CD8-positive, alpha-beta memory T cell (primary cell): ENCODE data around the gene RSKR. TPM values are rescaled to one million over a fixed set of nuclear protein-coding genes. Genes with fewer than 3 reads are reported as not detected.
A peak's percentile ranks its signal among the peaks of the same experiment; 100 is the strongest.
"Not testable (repeated sequence)": the region's sequence is repeated elsewhere in the genome, so short reads cannot be mapped to it uniquely, and the experiment has no call there.

Source experiments
- CTCF ChIA-PET: fragments of 350-600 bp; sonication (Branson Sonifier 250); formaldehyde crosslinking; loops from one replicate; lab custom pipeline; 2021; ENCODE audit warnings: antibody characterized with exemption; lab: Charles Lee
- POLR2A ChIA-PET: fragments of 350-600 bp; sonication (Branson Sonifier 250); formaldehyde crosslinking; loops from one replicate; lab custom pipeline; 2021; ENCODE audit warnings: antibody characterized with exemption; lab: Charles Lee
- DNase-seq, 5 donors: peaks; one replicate each; pipeline versions ENCODE4 v3.0.0 to v3.0.0-alpha.2; 2020 to 2022; ENCODE audit warnings: mixed read lengths in 1 of 5
- H3K27ac ChIP-seq: one replicate; pipeline ENCODE4 v1.7.0; 2013; ENCODE audit warnings: low read depth, mild to moderate bottlenecking, low read length, moderate library complexity
- H3K27me3 ChIP-seq: 2 replicates; pipeline ENCODE4 v1.7.0; 2013; ENCODE audit warnings: low read length, mild to moderate bottlenecking; ENCODE audit not compliant: insufficient read depth, poor library complexity, severe bottlenecking
- H3K36me3 ChIP-seq: 2 replicates; pipeline ENCODE4 v1.7.0; 2013; ENCODE audit warnings: mild to moderate bottlenecking, low read length, moderate library complexity; ENCODE audit not compliant: insufficient read depth
- H3K4me1 ChIP-seq: 2 replicates; pipeline ENCODE4 v1.7.0; 2013; ENCODE audit warnings: mild to moderate bottlenecking, low read length, moderate library complexity; ENCODE audit not compliant: insufficient read depth
- H3K4me3 ChIP-seq: 2 replicates; pipeline ENCODE4 v1.7.0; 2013; ENCODE audit warnings: mild to moderate bottlenecking, low read length
- H3K9me3 ChIP-seq: 2 replicates; pipeline ENCODE4 v1.7.0; 2013; ENCODE audit warnings: mild to moderate bottlenecking, low read length
- H3K27ac Mint-ChIP-seq, 8 donors: one replicate each; pipeline ENCODE4 v1.8.0; 2020 to 2021; ENCODE audit warnings: mixed read lengths in 8 of 8, mild to moderate bottlenecking in 6 of 8, inconsistent platforms in 3 of 8, moderate library complexity in 3 of 8
- H3K27me3 Mint-ChIP-seq, 2 donors: one replicate each; pipeline ENCODE4 v1.8.0; 2020 to 2021; ENCODE audit warnings: mixed read lengths in 2 of 2, mild to moderate bottlenecking in 1 of 2, moderate library complexity in 1 of 2
- H3K36me3 Mint-ChIP-seq, 3 donors: one replicate each; pipeline ENCODE4 v1.8.0; 2020 to 2021; ENCODE audit warnings: mixed read lengths in 3 of 3, inconsistent platforms in 1 of 3, mild to moderate bottlenecking in 1 of 3
- H3K4me1 Mint-ChIP-seq, 3 donors: one replicate each; pipeline ENCODE4 v1.8.0; 2020 to 2021; ENCODE audit warnings: mixed read lengths in 3 of 3, inconsistent platforms in 1 of 3, mild to moderate bottlenecking in 1 of 3
- H3K4me3 Mint-ChIP-seq, 7 donors: one replicate each; pipeline ENCODE4 v1.8.0; 2020 to 2021; ENCODE audit warnings: mixed read lengths in 7 of 7, mild to moderate bottlenecking in 6 of 7, moderate library complexity in 4 of 7, inconsistent platforms in 2 of 7
- H3K9me3 Mint-ChIP-seq, 5 donors: one replicate each; pipeline ENCODE4 v1.8.0; 2020 to 2022; ENCODE audit warnings: mixed read lengths in 5 of 5, mild to moderate bottlenecking in 3 of 5, moderate library complexity in 2 of 5, inconsistent platforms in 1 of 5
- polyA plus RNA-seq: library from polyadenylated mRNA; unstranded; fragments of 300-500 nt; fragmentation: Illumina TruSeq; gene quantifications from one replicate; pipeline ENCODE4 v1.2.3, GENCODE V29; 2021
- total RNA-seq, 2 experiments: library from RNA; stranded (reverse); gene quantifications; one replicate each; pipeline ENCODE4 v1.2.3, GENCODE V29; 2021

Gene RSKR
- total and polyA plus RNA-seq, 3 experiments from 2014 or later, result 0.22 to 19.3 (median 18.4) TPM

DNA sequence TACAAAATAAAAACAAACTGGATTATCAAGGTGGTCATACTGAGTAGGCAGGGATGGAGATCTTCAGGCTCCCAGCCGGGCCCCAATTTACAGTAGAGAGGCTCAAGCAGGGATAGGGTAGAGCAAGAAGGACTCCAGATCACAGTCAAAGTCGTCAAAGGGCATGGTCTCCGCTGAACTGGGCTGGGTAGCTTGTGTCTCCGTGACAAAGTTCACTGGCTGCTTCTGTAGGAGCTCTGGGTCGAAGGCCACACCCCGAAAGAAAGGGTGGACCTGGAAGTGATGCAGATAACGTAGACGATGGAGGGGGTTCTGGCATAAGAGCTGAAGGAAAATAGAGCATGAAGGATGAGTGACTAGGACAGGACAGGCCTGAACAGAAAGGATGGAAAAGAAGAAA, 3.6 kb downstream of the RSKR start:
- Histone ChIP-seq H3K4me1 (no peaks in the 10 kb centered on the region), H3K9me3 (no peaks in the 10 kb centered on the region), H3K27me3 (no peaks in the 10 kb centered on the region), H3K4me3 (no peak overlapping the region), H3K27ac (no peak overlapping the region), H3K36me3 (peaks cover under 1% of the 10 kb centered on the region)
- ChIA-PET CTCF (interaction anchor here (1.4 to 5.3 kb wide), 3 partner anchors 9 to 115 kb away, joined by 4 to 37 read pairs (median 21); no protein-coding TSS in a partner anchor), POLR2A (interaction anchor here (0.7 kb wide), 1 partner anchor 38 kb away, joined by 4 read pairs; no protein-coding TSS in a partner anchor)
- DNase-seq, result no peak
- peak overlapping the region in 4 of 8 donors; percentile 14 to 74 (median 60) for H3K27ac Mint-ChIP-seq
- H3K27me3 Mint-ChIP-seq, result no peaks in the 10 kb centered on the region
- H3K4me1 Mint-ChIP-seq, result peaks cover 0 to 6% (median 0%) of the 10 kb centered on the region in 3 donors
- H3K36me3 Mint-ChIP-seq, result peaks cover 0 to 47% (median 4%) of the 10 kb centered on the region in 3 donors
- no peaks in the 10 kb centered on the region for H3K9me3 Mint-ChIP-seq
- no peak overlapping the region for H3K4me3 Mint-ChIP-seq

GRCh38 chr17:28604031-28604430, 10.0 kb downstream of the RSKR start:
- H3K4me1 ChIP-seq, H3K4me1 Mint-ChIP-seq, H3K27ac ChIP-seq, H3K27me3 ChIP-seq, H3K36me3 Mint-ChIP-seq, CTCF ChIA-PET, H3K4me3 ChIP-seq, H3K9me3 Mint-ChIP-seq, H3K9me3 ChIP-seq, H3K27ac Mint-ChIP-seq, H3K27me3 Mint-ChIP-seq, H3K4me3 Mint-ChIP-seq, DNase-seq, H3K36me3 ChIP-seq, POLR2A ChIA-PET: not testable (repeated sequence)

- peaks cover 5% of the 10 kb centered on the region for H3K4me1 ChIP-seq
- no peaks in the 10 kb centered on the region for H3K9me3 Mint-ChIP-seq
- H3K27me3 Mint-ChIP-seq, result no peaks in the 10 kb centered on the region
- H3K27ac ChIP-seq, result peak overlapping the region; percentile 99
- no peaks in the 10 kb centered on the region for H3K36me3 ChIP-seq
- POLR2A ChIA-PET, result interaction anchor here (0.7 to 3.4 kb wide), 13 partner anchors 14 to 264 kb away, joined by 3 to 39 read pairs (median 4); partner anchors contain the start of genes ALDOC, BLTP2, IFT20 and PIGS
- peak; percentile 35 to 82 (median 58) for DNase-seq
- H3K27me3 ChIP-seq, result no peaks in the 10 kb centered on the region
- H3K4me1 Mint-ChIP-seq, result peaks cover 19 to 25% (median 24%) of the 10 kb centered on the region in 3 donors
- peaks cover 0 to 5% (median 0%) of the 10 kb centered on the region in 3 donors for H3K36me3 Mint-ChIP-seq
- CTCF ChIA-PET, result interaction anchor here (1.3 to 2.4 kb wide), 2 partner anchors 13 to 29 kb away, joined by 9 to 10 read pairs; partner anchors contain the start of gene PIGS
- peak overlapping the region; percentile 86 for H3K4me3 ChIP-seq
- H3K27ac Mint-ChIP-seq, result peak overlapping the region; percentile 95 to 100 (median 99)
- H3K9me3 ChIP-seq, result no peaks in the 10 kb centered on the region
- H3K4me3 Mint-ChIP-seq, result peak overlapping the region; percentile 89 to 99 (median 93)
Observed at GRCh38 chr17:28599311-28600184, 14.4 kb downstream of the RSKR start.

- Mint-ChIP-seq H3K4me1 (peaks cover 19 to 25% (median 24%) of the 10 kb centered on the region in 3 donors), H3K9me3 (no peaks in the 10 kb centered on the region), H3K4me3 (peak within 1 kb of the TSS; percentile 89 to 99 (median 93)), H3K27ac (peak within 1 kb of the TSS; percentile 95 to 100 (median 99)), H3K36me3 (peaks cover 0 to 5% (median 0%) of the 10 kb centered on the region in 3 donors), H3K27me3 (no peaks in the 10 kb centered on the region)
- Histone ChIP-seq H3K9me3 (no peaks in the 10 kb centered on the region), H3K4me1 (peaks cover 5% of the 10 kb centered on the region), H3K36me3 (no peaks in the 10 kb centered on the region), H3K27ac (peak within 1 kb of the TSS; percentile 99), H3K4me3 (peak within 1 kb of the TSS; percentile 86), H3K27me3 (no peaks in the 10 kb centered on the region)
- peak; percentile 92 to 96 (median 95) for DNase-seq
- ChIA-PET POLR2A (interaction anchor here (1.0 to 3.4 kb wide), 10 partner anchors 22 to 242 kb away, joined by 3 to 39 read pairs (median 6); partner anchors contain the start of genes ALDOC, BLTP2, PIGS and POLDIP2), CTCF (interaction anchor here (1.3 to 2.4 kb wide), 2 partner anchors 14 to 28 kb away, joined by 9 to 10 read pairs; partner anchors contain the start of gene PIGS)
Observed at GRCh38 chr17:28598799-28599310, 15.1 kb downstream of the RSKR start, which contains the start of gene SPAG5. Gene SPAG5, minus strand, starts transcription at chr17:28599025. Its CDS starts 79 bp downstream, at chr17:28598946.

DNA sequence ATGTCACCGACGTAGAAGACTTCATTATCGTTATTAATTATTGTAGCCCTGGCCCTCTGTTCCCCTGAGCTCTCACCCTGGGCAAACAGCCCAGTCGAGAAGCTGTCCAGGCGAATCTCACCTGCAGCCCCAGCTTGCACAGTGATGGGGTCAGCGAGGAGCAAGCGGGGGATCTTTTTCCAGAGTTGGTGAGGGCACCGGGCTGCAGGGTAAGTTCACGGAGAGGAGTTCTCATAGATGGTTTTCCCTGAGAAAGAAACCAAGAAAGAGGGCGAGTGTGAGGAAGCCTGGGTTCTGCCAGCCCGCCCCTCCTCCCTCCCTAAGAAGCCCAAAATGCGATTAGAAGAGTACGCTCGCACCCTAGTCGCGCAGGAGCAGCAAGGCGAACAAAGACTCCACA, 15.6 kb downstream of the RSKR start:
- peak overlapping the region; percentile 95 to 100 (median 98) for H3K27ac Mint-ChIP-seq
- POLR2A ChIA-PET, result interaction anchor here (1.6 to 3.4 kb wide), 2 partner anchors 22 to 26 kb away, joined by 10 to 39 read pairs; partner anchors contain the start of genes ALDOC and PIGS
- peaks cover 19 to 25% (median 24%) of the 10 kb centered on the region in 3 donors for H3K4me1 Mint-ChIP-seq
- no peak for DNase-seq
- peaks cover 0 to 5% (median 0%) of the 10 kb centered on the region in 3 donors for H3K36me3 Mint-ChIP-seq
- peak overlapping the region; percentile 99 for H3K27ac ChIP-seq
- peak overlapping the region; percentile 89 to 99 (median 93) for H3K4me3 Mint-ChIP-seq
- H3K27me3 ChIP-seq, result no peaks in the 10 kb centered on the region
- CTCF ChIA-PET, result interaction anchor here (2.4 kb wide), 1 partner anchor 28 kb away, joined by 10 read pairs; the partner anchor contains the start of gene PIGS
- H3K36me3 ChIP-seq, result no peaks in the 10 kb centered on the region
- H3K4me1 ChIP-seq, result peaks cover 5% of the 10 kb centered on the region
- H3K27me3 Mint-ChIP-seq, result no peaks in the 10 kb centered on the region
- peak overlapping the region; percentile 86 for H3K4me3 ChIP-seq
- no peaks in the 10 kb centered on the region for H3K9me3 ChIP-seq
- no peaks in the 10 kb centered on the region for H3K9me3 Mint-ChIP-seq

GRCh38 chr17:28597606-28598383, 16.2 kb downstream of the RSKR start:
- peak overlapping the region; percentile 89 to 99 (median 93) for H3K4me3 Mint-ChIP-seq
- no peaks in the 10 kb centered on the region for H3K27me3 Mint-ChIP-seq
- DNase-seq, result no peak
- Histone ChIP-seq H3K4me1 (peaks cover 5% of the 10 kb centered on the region), H3K36me3 (no peaks in the 10 kb centered on the region), H3K4me3 (peak overlapping the region; percentile 86), H3K27me3 (no peaks in the 10 kb centered on the region), H3K27ac (peak overlapping the region; percentile 99), H3K9me3 (no peaks in the 10 kb centered on the region)
- no peaks in the 10 kb centered on the region for H3K9me3 Mint-ChIP-seq
- H3K36me3 Mint-ChIP-seq, result peaks cover 0 to 5% (median 0%) of the 10 kb centered on the region in 3 donors
- POLR2A ChIA-PET, result interaction anchor here (1.6 kb wide), 1 partner anchor 21 kb away, joined by 10 read pairs; the partner anchor contains the start of gene ALDOC
- H3K4me1 Mint-ChIP-seq, result peaks cover 19 to 25% (median 24%) of the 10 kb centered on the region in 3 donors
- H3K27ac Mint-ChIP-seq, result peak overlapping the region; percentile 95 to 100 (median 98)
- CTCF ChIA-PET, result interaction anchor here (1.4 to 2.4 kb wide), 2 partner anchors 27 to 29 kb away, joined by 3 to 10 read pairs; partner anchors contain the start of gene PIGS

DNA sequence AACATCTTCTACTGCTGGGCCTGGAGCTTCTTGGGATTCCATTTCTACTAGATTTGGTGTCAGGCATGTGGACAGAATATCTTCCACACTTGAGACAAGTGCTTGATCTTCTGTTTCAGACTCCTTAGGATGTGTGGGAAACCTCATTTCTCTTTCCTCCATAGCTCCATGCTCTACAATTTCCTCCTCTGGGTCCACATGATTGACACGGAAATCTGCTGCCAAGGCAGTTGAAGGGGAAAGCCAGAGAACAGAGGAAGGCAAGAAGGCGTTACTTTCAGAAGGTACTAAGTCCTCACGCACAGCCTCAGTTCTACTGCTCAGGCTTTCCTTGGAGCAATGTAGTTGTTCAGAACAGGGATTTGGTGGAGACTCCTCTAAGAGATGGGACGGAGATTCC, 21.7 kb downstream of the RSKR start:
- H3K9me3 Mint-ChIP-seq, result no peaks in the 10 kb centered on the region
- Histone ChIP-seq H3K27me3 (no peaks in the 10 kb centered on the region), H3K27ac (no peak overlapping the region), H3K9me3 (no peaks in the 10 kb centered on the region), H3K4me3 (no peak overlapping the region), H3K36me3 (no peaks in the 10 kb centered on the region), H3K4me1 (no peaks in the 10 kb centered on the region)
- no peak for DNase-seq
- ChIA-PET CTCF (no interaction called here), POLR2A (no interaction called here)
- no peaks in the 10 kb centered on the region for H3K27me3 Mint-ChIP-seq
- peak overlapping the region in 1 of 8 donors; percentile 47 for H3K27ac Mint-ChIP-seq
- H3K36me3 Mint-ChIP-seq, result peaks cover 0 to 18% (median 2%) of the 10 kb centered on the region in 3 donors
- H3K4me1 Mint-ChIP-seq, result peaks cover 0 to 4% (median under 1%) of the 10 kb centered on the region in 3 donors
- no peak overlapping the region for H3K4me3 Mint-ChIP-seq
